ENCODE measurements around the gene PTGS2. TPM values are rescaled to one million over a fixed set of nuclear protein-coding genes. Genes with fewer than 3 reads are reported as not detected.

The PTGS2 gene
- total RNA-seq: 10 to 100 TPM in 1 of 4 donors, 1 to 10 TPM in 3; 5.9 to 28.3 (median 8.3) TPM

DNA sequence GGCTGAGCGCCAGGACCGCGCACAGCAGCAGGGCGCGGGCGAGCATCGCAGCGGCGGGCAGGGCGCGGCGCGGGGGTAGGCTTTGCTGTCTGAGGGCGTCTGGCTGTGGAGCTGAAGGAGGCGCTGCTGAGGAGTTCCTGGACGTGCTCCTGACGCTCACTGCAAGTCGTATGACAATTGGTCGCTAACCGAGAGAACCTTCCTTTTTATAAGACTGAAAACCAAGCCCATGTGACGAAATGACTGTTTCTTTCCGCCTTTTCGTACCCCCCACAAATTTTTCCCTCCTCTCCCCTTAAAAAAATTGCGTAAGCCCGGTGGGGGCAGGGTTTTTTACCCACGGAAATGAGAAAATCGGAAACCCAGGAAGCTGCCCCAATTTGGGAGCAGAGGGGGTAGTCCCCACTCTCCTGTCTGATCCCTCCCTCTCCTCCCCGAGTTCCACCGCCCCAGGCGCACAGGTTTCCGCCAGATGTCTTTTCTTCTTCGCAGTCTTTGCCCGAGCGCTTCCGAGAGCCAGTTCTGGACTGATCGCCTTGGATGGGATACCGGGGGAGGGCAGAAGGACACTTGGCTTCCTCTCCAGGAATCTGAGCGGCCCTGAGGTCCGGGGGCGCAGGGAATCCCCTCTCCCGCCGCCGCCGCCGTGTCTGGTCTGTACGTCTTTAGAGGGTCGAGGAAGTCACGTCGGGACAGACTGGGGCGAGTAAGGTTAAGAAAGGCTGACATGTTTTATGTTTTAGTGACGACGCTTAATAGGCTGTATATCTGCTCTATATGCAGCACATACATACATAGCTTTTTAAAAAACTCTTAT is at the start of gene PTGS2:
TSS of gene PTGS2 (minus strand) at position 179 of the 817 bp plus-strand sequence. CDS start at position 46, 133 bp downstream.
- TF ChIP-seq, protein P1, sequence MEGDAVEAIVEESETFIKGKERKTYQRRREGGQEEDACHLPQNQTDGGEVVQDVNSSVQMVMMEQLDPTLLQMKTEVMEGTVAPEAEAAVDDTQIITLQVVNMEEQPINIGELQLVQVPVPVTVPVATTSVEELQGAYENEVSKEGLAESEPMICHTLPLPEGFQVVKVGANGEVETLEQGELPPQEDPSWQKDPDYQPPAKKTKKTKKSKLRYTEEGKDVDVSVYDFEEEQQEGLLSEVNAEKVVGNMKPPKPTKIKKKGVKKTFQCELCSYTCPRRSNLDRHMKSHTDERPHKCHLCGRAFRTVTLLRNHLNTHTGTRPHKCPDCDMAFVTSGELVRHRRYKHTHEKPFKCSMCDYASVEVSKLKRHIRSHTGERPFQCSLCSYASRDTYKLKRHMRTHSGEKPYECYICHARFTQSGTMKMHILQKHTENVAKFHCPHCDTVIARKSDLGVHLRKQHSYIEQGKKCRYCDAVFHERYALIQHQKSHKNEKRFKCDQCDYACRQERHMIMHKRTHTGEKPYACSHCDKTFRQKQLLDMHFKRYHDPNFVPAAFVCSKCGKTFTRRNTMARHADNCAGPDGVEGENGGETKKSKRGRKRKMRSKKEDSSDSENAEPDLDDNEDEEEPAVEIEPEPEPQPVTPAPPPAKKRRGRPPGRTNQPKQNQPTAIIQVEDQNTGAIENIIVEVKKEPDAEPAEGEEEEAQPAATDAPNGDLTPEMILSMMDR (IDR thresholded peaks at IDR 0.05): peak in 4 of 5 experiments; percentile 27 to 31 (median 28)
- TF ChIP-seq POLR2A (IDR thresholded peaks at IDR 0.05) (peak; percentile 68), POLR2AphosphoS5 (IDR thresholded peaks at IDR 0.05) (peak; percentile 75 to 89 (median 87)), EP300 (IDR thresholded peaks at IDR 0.05; ENCODE audit: low read depth) (no peak)
- Histone ChIP-seq H3K27ac (peak within 1 kb of the TSS; percentile 84 to 92 (median 88)), H3K4me3 (peak within 1 kb of the TSS; percentile 46 to 67 (median 58)), H3K27me3 (peaks cover 18% of the 10 kb centered on the region), H3K9me3 (no peaks in the 10 kb centered on the region), H3K4me1 (peaks cover 0 to 11% (median 0%) of the 10 kb centered on the region in 4 donors), H3K36me3 (no peaks in the 10 kb centered on the region)
- in situ Hi-C loops (cut with MboI; ENCODE audit: low pct_ligation_motif_present in 1 of 4, low pct_unique_long_range_greater_than_20kb in 1 of 4, low sequenced_read_pairs in 3 of 4) (loop anchor here in 1 of 4 donors (25.0 kb wide), 1 partner anchor 193 kb away; no protein-coding TSS in a partner anchor), intact Hi-C loops (cut with DNase I; ENCODE audit: low total_unique reads) (no loop called here)
- WGBS, 2 donors (ENCODE audit: low coverage in 1 of 2): 4% methylated on average over 51 of the region's 52 CpGs; no CpG with 5 or more reads in 1 of the 2 donors
- peak; percentile 71 for DNase-seq

DNA sequence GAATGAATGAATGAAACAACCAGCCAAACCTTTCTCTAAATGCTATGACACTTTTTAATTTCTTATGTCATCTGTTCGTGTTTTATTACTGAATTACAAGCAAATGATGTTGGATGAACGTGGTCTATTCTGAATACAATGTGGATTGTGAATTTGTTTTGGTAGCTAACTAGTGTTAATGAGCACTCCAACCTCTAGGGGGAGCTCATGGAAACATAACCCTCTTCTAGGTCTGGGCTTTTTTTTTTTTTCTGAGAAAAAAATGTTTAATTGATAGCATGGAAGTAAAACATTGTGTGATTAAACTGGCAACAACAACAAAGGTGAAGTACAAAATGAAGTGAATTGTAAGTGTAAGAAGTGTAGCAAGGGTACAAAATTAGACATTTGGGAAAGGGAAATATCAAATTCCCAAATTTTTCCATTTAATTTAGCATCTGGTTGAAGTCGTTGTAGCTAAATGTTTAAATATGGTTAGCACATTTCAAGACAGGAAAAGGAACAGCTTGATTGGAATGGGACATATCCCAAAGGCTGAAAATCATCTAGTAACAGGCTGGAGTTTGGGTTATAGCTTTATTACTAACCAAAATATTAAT is 42.6 kb upstream of the PTGS2 start:
- 42 to 47% methylated on average over 3 of the region's 3 CpGs for WGBS, 2 donors (ENCODE audit: low coverage in 1 of 2)
- H3K27me3 ChIP-seq: no peaks in the 10 kb centered on the region
- no peaks in the 10 kb centered on the region for H3K36me3 ChIP-seq
- intact Hi-C loops (cut with DNase I; ENCODE audit: low total_unique reads): no loop called here
- no peaks in the 10 kb centered on the region for H3K9me3 ChIP-seq
- in situ Hi-C loops (cut with MboI; ENCODE audit: low pct_ligation_motif_present in 1 of 4, low pct_unique_long_range_greater_than_20kb in 1 of 4, low sequenced_read_pairs in 3 of 4): loop anchor here in 1 of 4 donors (25.0 kb wide), 1 partner anchor 264 kb away; no protein-coding TSS in a partner anchor
- DNase-seq: no peak
- H3K4me1 ChIP-seq: no peaks in the 10 kb centered on the region
- no peak overlapping the region for H3K27ac ChIP-seq
- no peak overlapping the region for H3K4me3 ChIP-seq
- TF ChIP-seq POLR2A (IDR thresholded peaks at IDR 0.05) (no peak), POLR2AphosphoS5 (IDR thresholded peaks at IDR 0.05) (no peak), EP300 (IDR thresholded peaks at IDR 0.05; ENCODE audit: low read depth) (no peak)
- TF ChIP-seq, protein P1 (IDR thresholded peaks at IDR 0.05): peak in 4 of 5 experiments; percentile 30 to 56 (median 48)

- Histone ChIP-seq H3K4me3 (no peak overlapping the region), H3K27ac (no peak overlapping the region), H3K36me3 (no peaks in the 10 kb centered on the region), H3K9me3 (no peaks in the 10 kb centered on the region), H3K27me3 (no peaks in the 10 kb centered on the region), H3K4me1 (no peaks in the 10 kb centered on the region)
- DNase-seq: no peak
- TF ChIP-seq EP300 (IDR thresholded peaks at IDR 0.05; ENCODE audit: low read depth) (no peak), POLR2A (IDR thresholded peaks at IDR 0.05) (no peak), POLR2AphosphoS5 (IDR thresholded peaks at IDR 0.05) (no peak)
- TF ChIP-seq, protein P1 (IDR thresholded peaks at IDR 0.05): no peak
- WGBS, 2 donors (ENCODE audit: low coverage in 1 of 2): 43 to 49% methylated on average over 2 of the region's 2 CpGs
- in situ Hi-C loops (cut with MboI; ENCODE audit: low pct_ligation_motif_present in 1 of 4, low pct_unique_long_range_greater_than_20kb in 1 of 4, low sequenced_read_pairs in 3 of 4): loop anchor here in 1 of 4 donors (25.0 kb wide), 1 partner anchor 270 kb away; no protein-coding TSS in a partner anchor
- intact Hi-C loops (cut with DNase I; ENCODE audit: low total_unique reads): no loop called here
Observed at GRCh38 chr1:186717286-186717685, 37.1 kb upstream of the PTGS2 start.

Measured in transverse colon (tissue), 4 donors.